ENCODE data around the gene PCNX3.
"Not testable (repeated sequence)": the region's sequence is repeated elsewhere in the genome, so short reads cannot be mapped to it uniquely, and the experiment has no call there.

Gene PCNX3

GRCh38 chr11:65661599-65662246, 46.1 kb downstream of the PCNX3 start:
- H3K27me3 ChIP-seq (ENCODE audit: control insufficient read depth, insufficient read depth, low read length), result no peaks in the 10 kb centered on the region
- H3K36me3 ChIP-seq (ENCODE audit: control insufficient read depth, insufficient read depth, low read length), result peaks cover 45% of the 10 kb centered on the region
- 0 out of 2 replicates have a peak, but pooled peaks cover 3% of the 10 kb centered on the region for H3K4me1 ChIP-seq (ENCODE audit: control insufficient read depth, insufficient read depth, low read length)
- no peaks in the 10 kb centered on the region for H3K9me3 ChIP-seq (ENCODE audit: control insufficient read depth, insufficient read depth, low read length)
- H3K27ac ChIP-seq (ENCODE audit: low read depth, low read length), result peak overlapping the region; percentile 98
- H3K4me3 ChIP-seq (ENCODE audit: low read depth, low read length), result peak overlapping the region; percentile 90
- H3K9ac ChIP-seq (ENCODE audit: low read depth, low read length), result no peak overlapping the region

DNA sequence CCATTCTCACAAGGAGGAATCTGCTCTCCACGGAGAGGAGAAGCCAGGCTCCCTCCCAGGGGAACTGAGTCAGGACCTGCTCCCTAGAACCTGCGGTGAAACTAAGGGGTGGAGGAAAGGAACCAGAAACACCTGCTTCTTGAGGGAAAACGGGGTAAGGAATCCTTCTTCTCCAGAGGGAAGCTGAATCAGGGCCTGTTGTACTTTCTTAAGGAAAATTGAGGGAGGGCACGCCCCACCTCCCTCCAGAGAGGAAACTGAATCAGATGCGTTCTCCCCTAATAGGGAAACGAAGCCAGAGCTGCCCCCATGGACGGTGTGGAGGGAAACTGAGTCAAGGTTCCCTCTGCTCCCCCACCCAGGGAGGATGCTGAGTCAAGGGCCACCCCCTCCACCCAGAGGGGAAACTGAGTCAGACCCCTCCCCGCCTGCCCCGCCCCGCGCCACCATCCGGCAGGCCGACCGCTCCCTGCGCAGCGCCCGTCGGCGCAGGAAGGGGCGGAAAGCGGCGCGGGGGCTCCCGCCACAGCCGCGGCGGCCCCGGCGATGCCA, 46.7 kb downstream of the PCNX3 start:
- 0 out of 2 replicates have a peak, but pooled peaks cover 3% of the 10 kb centered on the region for H3K4me1 ChIP-seq (ENCODE audit: control insufficient read depth, insufficient read depth, low read length)
- peaks cover 40% of the 10 kb centered on the region for H3K36me3 ChIP-seq (ENCODE audit: control insufficient read depth, insufficient read depth, low read length)
- no peaks in the 10 kb centered on the region for H3K27me3 ChIP-seq (ENCODE audit: control insufficient read depth, insufficient read depth, low read length)
- no peaks in the 10 kb centered on the region for H3K9me3 ChIP-seq (ENCODE audit: control insufficient read depth, insufficient read depth, low read length)
- peak overlapping the region; percentile 90 for H3K4me3 ChIP-seq (ENCODE audit: low read depth, low read length)
- peak overlapping the region; percentile 41; the same call in 1 of the 2 replicates for H3K9ac ChIP-seq (ENCODE audit: low read depth, low read length)
- H3K27ac ChIP-seq (ENCODE audit: low read depth, low read length), result peak overlapping the region; percentile 98

DNA sequence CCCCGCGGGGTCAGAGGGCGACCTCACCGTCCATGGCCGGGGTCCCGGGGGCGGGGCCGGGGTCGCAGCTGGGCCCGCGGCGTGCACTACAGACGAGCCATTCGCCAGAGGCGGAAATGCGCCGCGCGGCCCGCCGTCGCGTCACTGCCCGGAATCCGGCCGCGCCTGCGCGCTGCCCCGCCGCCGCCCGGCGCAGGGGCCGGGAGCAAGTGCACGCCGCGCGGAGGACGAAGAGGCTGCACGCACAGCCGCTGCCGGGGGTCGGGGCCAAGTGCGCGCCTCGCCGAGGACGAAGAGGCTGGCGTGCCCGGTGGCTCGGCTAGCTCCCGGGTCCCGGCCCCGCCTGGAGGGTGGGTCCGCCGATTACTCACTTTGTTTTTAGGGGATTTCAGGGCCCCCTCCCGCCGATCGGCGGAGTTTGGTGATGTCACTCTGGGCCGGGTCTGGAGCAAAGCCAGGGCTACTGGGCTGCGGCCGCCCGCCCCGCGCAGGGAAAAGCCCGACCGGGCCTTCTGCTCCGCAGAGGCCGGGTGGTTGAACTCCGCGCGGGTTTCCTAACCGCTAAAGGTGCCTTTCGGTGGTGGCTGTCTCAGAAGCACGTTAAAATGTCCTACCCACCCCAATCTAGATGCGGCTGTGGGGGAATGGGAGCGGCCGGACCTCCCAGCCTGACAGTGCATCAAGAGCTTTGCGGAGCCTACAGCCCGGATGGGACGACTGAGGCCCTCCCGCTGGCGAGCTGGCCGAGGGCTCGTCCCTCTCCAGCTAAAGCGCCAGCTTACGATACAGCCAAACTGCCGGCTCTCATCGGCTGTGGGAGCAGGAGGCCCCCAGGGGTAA, 47.4 kb downstream of the PCNX3 start, which contains the start of gene RELA:
TSS of gene RELA (minus strand) at position 118 of the 840 bp plus-strand sequence. CDS start at position 34, 84 bp downstream.
- H3K4me1 ChIP-seq (ENCODE audit: control insufficient read depth, insufficient read depth, low read length), result 0 out of 2 replicates have a peak, but pooled peaks cover 3% of the 10 kb centered on the region
- peak within 1 kb of the TSS; percentile 98 for H3K27ac ChIP-seq (ENCODE audit: low read depth, low read length)
- no peaks in the 10 kb centered on the region for H3K9me3 ChIP-seq (ENCODE audit: control insufficient read depth, insufficient read depth, low read length)
- H3K36me3 ChIP-seq (ENCODE audit: control insufficient read depth, insufficient read depth, low read length), result peaks cover 33% of the 10 kb centered on the region
- no peaks in the 10 kb centered on the region for H3K27me3 ChIP-seq (ENCODE audit: control insufficient read depth, insufficient read depth, low read length)
- H3K4me3 ChIP-seq (ENCODE audit: low read depth, low read length), result peak within 1 kb of the TSS; percentile 90
- H3K9ac ChIP-seq (ENCODE audit: low read depth, low read length), result peak within 1 kb of the TSS; percentile 80

- Histone ChIP-seq H3K9ac (ENCODE audit: low read depth, low read length) (peak overlapping the region; percentile 80; the same call in 1 of the 2 replicates), H3K4me3 (ENCODE audit: low read depth, low read length) (peak overlapping the region; percentile 90), H3K9me3 (ENCODE audit: control insufficient read depth, insufficient read depth, low read length) (no peaks in the 10 kb centered on the region), H3K27me3 (ENCODE audit: control insufficient read depth, insufficient read depth, low read length) (no peaks in the 10 kb centered on the region), H3K4me1 (ENCODE audit: control insufficient read depth, insufficient read depth, low read length) (0 out of 2 replicates have a peak, but pooled peaks cover 3% of the 10 kb centered on the region), H3K36me3 (ENCODE audit: control insufficient read depth, insufficient read depth, low read length) (peaks cover 26% of the 10 kb centered on the region), H3K27ac (ENCODE audit: low read depth, low read length) (peak overlapping the region; percentile 98)
Observed at GRCh38 chr11:65663639-65664200, 48.1 kb downstream of the PCNX3 start.

DNA sequence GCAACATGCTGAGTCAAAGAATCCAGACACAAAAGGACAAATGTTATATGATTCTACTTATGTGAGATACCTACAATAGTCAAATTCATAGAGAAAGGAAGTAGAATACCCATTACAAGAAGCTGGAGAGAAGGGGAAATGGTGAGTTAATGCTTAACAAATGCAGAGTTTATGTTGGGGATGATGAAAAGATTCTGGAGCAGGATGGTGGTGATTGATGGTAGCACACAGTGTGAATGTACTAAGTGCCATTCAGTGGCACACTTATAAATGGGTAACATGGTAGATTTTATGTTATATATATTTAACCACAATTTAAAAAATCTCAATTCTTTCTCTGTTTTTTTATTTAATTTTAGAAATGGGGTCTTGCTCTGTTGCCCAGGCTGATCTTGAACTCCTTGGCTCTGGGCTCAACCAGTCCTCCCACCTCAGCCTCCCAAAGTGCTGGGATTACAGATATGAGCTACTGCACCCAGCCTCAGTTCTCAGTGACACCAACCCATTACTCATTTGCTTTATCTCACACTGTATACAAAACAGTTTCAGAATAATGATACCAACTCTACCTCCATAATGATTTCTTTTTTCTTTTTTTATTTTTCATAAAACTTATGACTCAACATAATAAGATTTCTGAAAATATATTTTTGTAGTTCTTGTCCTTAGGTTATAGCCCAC, 56.7 kb downstream of the PCNX3 start:
- Histone ChIP-seq H3K27ac (ENCODE audit: low read depth, low read length) (no peak overlapping the region), H3K27me3 (ENCODE audit: control insufficient read depth, insufficient read depth, low read length) (no peaks in the 10 kb centered on the region), H3K9ac (ENCODE audit: low read depth, low read length) (no peak overlapping the region), H3K4me3 (ENCODE audit: low read depth, low read length) (no peak overlapping the region), H3K36me3 (ENCODE audit: control insufficient read depth, insufficient read depth, low read length) (no peaks in the 10 kb centered on the region), H3K4me1 (ENCODE audit: control insufficient read depth, insufficient read depth, low read length) (no peaks in the 10 kb centered on the region), H3K9me3 (ENCODE audit: control insufficient read depth, insufficient read depth, low read length) (no peaks in the 10 kb centered on the region)

GRCh38 chr11:65672982-65673381, 57.4 kb downstream of the PCNX3 start:
- Histone ChIP-seq H3K27me3 (ENCODE audit: control insufficient read depth, insufficient read depth, low read length) (no peaks in the 10 kb centered on the region), H3K27ac (ENCODE audit: low read depth, low read length) (no peak overlapping the region), H3K36me3 (ENCODE audit: control insufficient read depth, insufficient read depth, low read length) (no peaks in the 10 kb centered on the region), H3K9me3 (ENCODE audit: control insufficient read depth, insufficient read depth, low read length) (no peaks in the 10 kb centered on the region), H3K9ac (ENCODE audit: low read depth, low read length) (no peak overlapping the region), H3K4me3 (ENCODE audit: low read depth, low read length) (no peak overlapping the region), H3K4me1 (ENCODE audit: control insufficient read depth, insufficient read depth, low read length) (no peaks in the 10 kb centered on the region)

DNA sequence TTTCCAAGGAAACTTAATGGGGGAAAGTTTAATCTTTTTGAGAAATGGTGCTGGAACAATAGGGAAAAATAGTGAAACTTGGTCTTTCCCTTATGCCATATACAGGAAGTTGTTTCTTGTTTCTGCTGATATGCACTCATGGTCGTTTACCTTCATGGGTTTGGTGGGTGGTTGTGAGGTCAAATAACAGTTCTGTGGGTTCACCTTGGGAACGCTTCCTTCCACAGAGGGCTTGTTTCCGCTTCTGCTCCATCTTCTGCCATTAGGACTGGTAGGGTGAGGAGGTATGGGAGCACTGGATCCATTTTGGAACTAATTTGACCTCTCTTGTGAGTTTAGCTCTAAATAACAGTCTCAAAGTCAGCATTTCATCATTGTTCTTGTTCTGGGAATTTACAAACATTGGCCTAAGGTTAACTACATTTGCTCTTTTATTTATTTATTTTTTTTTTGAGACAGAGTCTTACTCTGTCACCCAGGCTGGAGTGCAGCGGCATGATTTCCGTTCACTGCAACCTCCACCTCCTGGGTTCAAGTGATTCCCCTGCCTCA, 64.7 kb downstream of the PCNX3 start:
- no peak overlapping the region for H3K4me3 ChIP-seq (ENCODE audit: low read depth, low read length)
- no peaks in the 10 kb centered on the region for H3K36me3 ChIP-seq (ENCODE audit: control insufficient read depth, insufficient read depth, low read length)
- H3K27ac ChIP-seq (ENCODE audit: low read depth, low read length), result no peak overlapping the region
- no peaks in the 10 kb centered on the region for H3K27me3 ChIP-seq (ENCODE audit: control insufficient read depth, insufficient read depth, low read length)
- H3K9me3 ChIP-seq (ENCODE audit: control insufficient read depth, insufficient read depth, low read length), result no peaks in the 10 kb centered on the region
- no peaks in the 10 kb centered on the region for H3K4me1 ChIP-seq (ENCODE audit: control insufficient read depth, insufficient read depth, low read length)
- H3K9ac ChIP-seq (ENCODE audit: low read depth, low read length), result no peak overlapping the region

- not testable (repeated sequence) for H3K36me3 ChIP-seq (ENCODE audit: control insufficient read depth, insufficient read depth, low read length); H3K4me1 ChIP-seq (ENCODE audit: control insufficient read depth, insufficient read depth, low read length); H3K9ac ChIP-seq (ENCODE audit: low read depth, low read length); H3K9me3 ChIP-seq (ENCODE audit: control insufficient read depth, insufficient read depth, low read length); H3K4me3 ChIP-seq (ENCODE audit: low read depth, low read length); H3K27ac ChIP-seq (ENCODE audit: low read depth, low read length); H3K27me3 ChIP-seq (ENCODE audit: control insufficient read depth, insufficient read depth, low read length)
Observed at GRCh38 chr11:65683480-65683879, 67.9 kb downstream of the PCNX3 start.

- H3K4me3 ChIP-seq (ENCODE audit: low read depth, low read length), result no peak overlapping the region
Observed at GRCh38 chr11:65685981-65686380, 70.4 kb downstream of the PCNX3 start.

More at GRCh38 chr11:65685981-65686380, 70.4 kb downstream of the PCNX3 start:
- no peaks in the 10 kb centered on the region for H3K27me3 ChIP-seq (ENCODE audit: control insufficient read depth, insufficient read depth, low read length)
- no peaks in the 10 kb centered on the region for H3K9me3 ChIP-seq (ENCODE audit: control insufficient read depth, insufficient read depth, low read length)
- H3K4me1 ChIP-seq (ENCODE audit: control insufficient read depth, insufficient read depth, low read length), result peaks cover 3% of the 10 kb centered on the region; the same call in 1 of the 2 replicates
- H3K27ac ChIP-seq (ENCODE audit: low read depth, low read length), result no peak overlapping the region
- no peak overlapping the region for H3K9ac ChIP-seq (ENCODE audit: low read depth, low read length)
- no peaks in the 10 kb centered on the region for H3K36me3 ChIP-seq (ENCODE audit: control insufficient read depth, insufficient read depth, low read length)
